C4-2B (cell line): Measurements from ENCODE around the gene TNS3.

Experiments
- H3K27ac ChIP-seq: fragments of 450-650 bp; 2 replicates; pipeline ENCODE4 v1.5.1; 2017
- CTCF ChIP-seq: fragments of 450-650 bp; conservative IDR thresholded peaks from 2 replicates; pipeline ENCODE4 v1.5.1; 2017; ENCODE audit warnings: mild to moderate bottlenecking
- ZFX ChIP-seq: fragments of 450-650 bp; IDR thresholded peaks from 2 replicates; pipeline ENCODE4 v1.6.1; 2017

TNS3 gene

GRCh38 chr7:47239034-47239433 is 342.9 kb downstream of the TNS3 start:
- H3K27ac ChIP-seq, result no peak overlapping the region
- no peak for TF ChIP-seq CTCF
- no peak for TF ChIP-seq ZFX

- TF ChIP-seq CTCF, result no peak
- TF ChIP-seq ZFX, result no peak
These were observed 345.3 kb downstream of the TNS3 start for GRCh38 chr7:47236480-47237129.

GRCh38 chr7:47233996-47234395 is 347.9 kb downstream of the TNS3 start:
- no peak overlapping the region for H3K27ac ChIP-seq
- TF ChIP-seq CTCF, result no peak
- TF ChIP-seq ZFX, result no peak

More at GRCh38 chr7:47236480-47237129, 345.3 kb downstream of the TNS3 start:
- no peak overlapping the region for H3K27ac ChIP-seq

GRCh38 chr7:47232751-47233412 is 349.0 kb downstream of the TNS3 start:
- no peak overlapping the region for H3K27ac ChIP-seq
- TF ChIP-seq CTCF (no peak; the same call in none of the 2 replicates), ZFX (no peak)

GRCh38 chr7:47231627-47232026 is 350.3 kb downstream of the TNS3 start:
- TF ChIP-seq CTCF, result no peak
- TF ChIP-seq ZFX, result no peak

GRCh38 chr7:47231032-47231431 is 350.9 kb downstream of the TNS3 start:
- no peak overlapping the region for H3K27ac ChIP-seq
- no peak for TF ChIP-seq ZFX
- TF ChIP-seq CTCF, result no peak

More at GRCh38 chr7:47231627-47232026, 350.3 kb downstream of the TNS3 start:
- no peak overlapping the region for H3K27ac ChIP-seq

- H3K27ac ChIP-seq, result no peak overlapping the region
- TF ChIP-seq ZFX, result no peak
These were observed 353.4 kb downstream of the TNS3 start for GRCh38 chr7:47228386-47229014.
